RPMI8226 (cell line): ENCODE measurements around the gene LMNB1.
A peak's percentile ranks its signal among the peaks of the same experiment; 100 is the strongest.
"Not testable (repeated sequence)": the region's sequence is repeated elsewhere in the genome, so short reads cannot be mapped to it uniquely, and the experiment has no call there.

Source experiments
- DNase-seq: peaks from one replicate; pipeline ENCODE4 v3.0.0-alpha.2; 2015

The LMNB1 gene

GRCh38 chr5:126829098-126829497 is 52.2 kb downstream of the LMNB1 start:
- no peak for DNase-seq

DNA sequence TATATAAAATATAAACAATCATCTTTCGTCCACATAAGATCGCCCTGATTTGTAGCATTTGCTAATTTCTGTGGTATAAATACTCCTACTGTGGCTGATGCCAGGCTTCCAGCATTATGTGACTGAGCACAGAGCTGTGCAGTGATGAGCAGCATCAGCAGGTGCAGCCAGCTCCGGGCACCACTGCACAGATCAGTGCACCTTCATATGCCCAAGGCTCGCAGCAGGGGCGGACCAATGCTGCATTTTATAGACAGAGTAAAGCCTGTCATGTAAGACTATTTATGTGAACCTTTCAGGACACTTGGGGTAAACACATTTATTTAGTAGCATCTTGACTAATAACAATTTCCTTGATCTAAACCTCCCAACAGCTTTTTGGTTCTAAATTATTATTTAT is 53.1 kb downstream of the LMNB1 start:
- no peak for DNase-seq

- peak; percentile 20 for DNase-seq
These were observed 54.2 kb downstream of the LMNB1 start for GRCh38 chr5:126831156-126831555.

- DNase-seq = no peak
These were observed 59.8 kb downstream of the LMNB1 start for GRCh38 chr5:126836778-126837177.

DNA sequence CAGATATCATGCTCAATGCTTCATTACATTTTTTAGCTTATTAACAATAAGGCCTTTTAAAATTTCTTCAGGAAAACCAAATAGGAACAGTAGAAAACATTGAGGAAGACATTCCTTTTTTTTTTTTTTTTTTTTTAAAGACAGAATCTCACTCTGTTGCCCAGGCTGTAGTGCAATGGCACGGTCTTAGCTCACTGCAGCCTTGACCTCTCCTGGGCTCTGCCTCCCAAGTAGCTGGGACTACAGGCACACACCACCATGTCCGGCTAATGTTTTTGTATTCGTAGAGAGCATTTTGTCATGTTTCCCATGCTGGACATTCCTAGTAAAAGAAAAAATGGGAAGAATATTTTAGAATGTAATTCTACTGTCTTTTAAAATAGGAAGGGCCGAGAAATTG is 60.3 kb downstream of the LMNB1 start:
- DNase-seq = no peak

GRCh38 chr5:126837906-126838539 is 61.1 kb downstream of the LMNB1 start:
- no peak for DNase-seq

- DNase-seq = not testable (repeated sequence)
These were observed 62.5 kb downstream of the LMNB1 start for GRCh38 chr5:126839407-126839806.

GRCh38 chr5:126843375-126843774 is 66.4 kb downstream of the LMNB1 start:
- not testable (repeated sequence) for DNase-seq

DNA sequence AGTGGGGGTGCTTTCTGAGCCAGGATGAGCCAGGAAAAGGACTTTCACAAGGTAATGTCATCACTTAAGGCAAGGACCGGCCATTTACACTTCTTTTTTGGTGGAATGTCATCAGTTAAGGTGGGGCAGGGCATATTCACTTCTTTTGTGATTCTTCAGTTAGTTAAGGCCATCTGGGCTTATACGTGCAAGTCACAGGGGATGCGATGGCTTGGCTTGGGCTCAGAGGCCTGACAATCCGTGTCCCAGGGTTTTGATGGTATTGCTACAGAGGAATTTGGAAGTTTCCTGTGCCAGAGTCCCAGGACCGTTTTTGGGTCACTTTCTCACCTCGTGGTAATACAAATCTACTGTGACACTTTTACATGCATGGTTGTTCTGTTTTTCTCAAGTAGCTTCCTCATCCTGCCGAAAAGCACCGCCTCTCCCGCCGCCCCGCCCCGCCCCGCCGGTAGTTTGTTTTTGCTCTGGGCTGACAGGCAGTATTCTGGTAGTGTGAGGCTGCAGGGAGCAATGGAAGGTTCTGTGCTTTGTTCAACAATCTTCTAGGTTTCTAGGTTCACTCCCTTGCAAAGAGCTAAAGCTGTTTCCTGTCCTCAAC is 68.6 kb downstream of the LMNB1 start:
- DNase-seq = peak; percentile 45

DNA sequence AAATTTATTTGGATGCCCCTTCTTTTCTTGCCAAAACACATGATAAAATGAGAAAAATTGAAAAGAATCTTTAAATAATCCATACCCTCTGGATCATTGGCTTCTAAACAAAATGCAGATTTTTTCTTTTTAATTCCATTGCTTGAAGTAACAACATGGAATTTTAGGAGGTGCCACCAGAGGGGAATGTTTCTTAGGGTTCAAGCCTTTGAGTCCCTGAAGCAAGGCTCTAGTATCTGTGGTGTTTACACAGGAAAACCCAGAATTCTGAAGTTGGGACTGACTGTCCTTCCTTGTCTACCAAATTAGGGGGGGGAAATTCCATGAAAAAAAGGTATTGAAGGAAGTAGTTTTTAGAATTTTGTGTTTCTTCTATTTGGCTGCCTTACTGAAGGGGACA is 69.4 kb downstream of the LMNB1 start:
- no peak for DNase-seq

DNA sequence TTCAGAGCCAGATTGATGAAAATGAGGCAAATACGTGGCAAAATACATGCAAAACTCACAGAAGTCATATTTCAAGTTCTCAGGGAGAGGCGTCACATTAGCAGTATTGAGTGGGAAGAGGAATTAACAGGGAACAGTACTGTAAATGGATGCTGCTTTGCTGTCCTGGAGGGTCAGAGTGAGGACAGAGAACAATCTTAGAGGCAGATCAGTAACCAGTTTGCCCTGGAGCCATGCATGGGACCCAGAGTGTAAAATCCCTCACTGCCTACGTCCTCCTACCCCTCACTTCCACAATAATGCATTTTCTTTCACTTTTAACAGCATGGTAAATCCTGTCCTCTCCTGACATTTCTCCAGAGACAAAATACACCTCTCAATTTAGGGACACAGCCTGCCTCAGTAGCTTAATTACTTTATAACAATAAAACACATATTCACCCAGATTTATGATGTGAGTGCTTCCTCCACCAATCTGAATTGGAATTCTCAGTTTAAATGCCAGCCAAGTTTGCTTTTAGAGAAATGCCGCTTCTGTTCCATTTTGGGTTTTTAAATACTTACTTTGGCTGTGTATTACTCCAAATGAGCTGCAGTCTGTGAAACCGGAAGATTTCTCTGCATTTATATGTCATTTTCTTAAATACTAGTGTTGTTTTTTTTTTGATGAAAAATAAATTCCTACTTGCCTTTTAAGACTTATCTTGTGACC is 70.0 kb downstream of the LMNB1 start:
- DNase-seq = no peak

DNA sequence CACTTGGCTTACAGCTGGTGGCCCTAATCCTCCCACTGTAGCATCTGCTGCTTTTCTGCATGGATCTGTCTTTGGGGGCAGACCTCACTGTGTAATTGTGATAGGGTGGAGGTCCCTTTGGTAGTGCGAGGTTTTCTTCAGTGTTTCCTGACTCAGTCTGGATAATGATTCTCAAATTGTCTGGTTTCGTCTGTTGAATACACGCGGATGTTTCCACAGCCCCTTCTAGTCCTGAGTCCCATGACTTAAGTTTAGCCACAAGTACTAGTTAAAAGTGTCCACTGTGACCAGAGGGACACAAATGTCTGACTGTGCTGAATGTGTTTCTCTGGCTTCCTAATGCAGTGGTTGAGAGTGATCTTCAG is 70.5 kb downstream of the LMNB1 start:
- no peak for DNase-seq

- no peak for DNase-seq
These were observed 70.9 kb downstream of the LMNB1 start for GRCh38 chr5:126847826-126848251.

DNA sequence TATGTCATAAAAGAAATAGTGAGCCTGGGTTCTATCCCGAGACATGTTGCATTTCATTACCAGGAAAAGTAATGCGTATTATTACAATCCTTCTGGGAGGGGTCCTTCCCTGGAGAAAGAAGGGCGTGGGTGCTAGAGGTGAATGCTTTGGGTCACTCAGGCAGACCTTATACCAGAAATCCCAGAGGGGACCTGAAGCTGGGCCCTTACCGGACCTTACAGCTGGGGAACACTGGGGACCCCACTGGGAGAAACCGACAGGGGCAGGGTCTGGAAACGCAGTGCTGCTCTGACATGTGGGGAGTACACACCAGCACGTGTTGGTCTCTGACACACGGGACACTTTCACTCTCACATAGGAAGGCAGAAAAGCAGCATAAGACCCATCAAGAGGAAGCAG is 71.3 kb downstream of the LMNB1 start:
- no peak for DNase-seq

DNA sequence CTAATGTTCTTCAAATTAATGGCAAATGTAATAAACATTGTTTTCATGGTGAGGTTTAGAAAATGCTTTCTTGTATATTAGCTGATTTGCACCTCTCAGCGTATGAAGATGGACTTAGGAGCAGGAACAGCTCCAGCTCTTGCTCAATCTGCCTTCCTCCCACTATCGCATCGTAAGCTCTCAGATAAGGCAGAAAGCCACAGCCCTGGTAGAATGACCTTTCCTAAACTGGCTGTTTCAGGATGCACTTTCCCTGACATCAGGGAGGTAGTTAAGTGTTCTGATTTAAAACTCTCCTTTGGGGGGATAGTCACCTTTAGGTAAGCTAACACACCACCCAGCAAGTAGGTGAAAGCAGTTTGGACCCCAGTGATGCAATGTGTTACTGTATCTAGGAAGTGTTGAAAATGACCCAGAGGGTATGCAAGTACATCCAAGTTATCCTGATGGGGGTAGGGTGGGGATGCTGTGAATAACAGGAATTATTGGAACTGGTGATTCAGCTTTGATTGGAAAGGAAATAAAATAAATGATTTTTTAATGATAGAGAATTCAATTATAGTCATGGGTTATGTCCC is 72.3 kb downstream of the LMNB1 start:
- DNase-seq = no peak

GRCh38 chr5:126851501-126852011 is 74.6 kb downstream of the LMNB1 start:
- no peak for DNase-seq

- no peak for DNase-seq
These were observed 75.2 kb downstream of the LMNB1 start for GRCh38 chr5:126852091-126852571.

GRCh38 chr5:126852841-126853271 is 75.9 kb downstream of the LMNB1 start:
- DNase-seq = no peak

- not testable (repeated sequence) for DNase-seq
These were observed 76.8 kb downstream of the LMNB1 start for GRCh38 chr5:126853541-126854307.

- no peak for DNase-seq
These were observed 77.7 kb downstream of the LMNB1 start for GRCh38 chr5:126854526-126855110.

DNA sequence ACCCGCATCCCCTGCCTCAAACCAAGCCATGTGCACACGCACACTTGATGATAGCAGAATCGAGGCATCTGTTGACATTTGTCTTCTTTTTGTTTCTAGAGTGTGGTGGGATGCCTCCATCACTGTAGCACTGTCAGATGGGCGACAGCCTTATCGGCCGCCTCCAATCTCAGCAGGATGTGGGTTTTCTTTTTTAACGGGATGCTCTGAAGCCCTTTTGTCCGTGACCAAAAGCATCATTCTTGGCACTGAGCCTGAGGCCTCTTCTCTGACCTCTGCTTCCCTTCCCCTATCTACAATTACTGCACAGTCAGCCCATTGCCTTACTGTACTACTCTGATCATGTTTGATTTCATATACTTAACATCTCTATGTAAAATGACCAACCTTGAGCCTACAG is 78.3 kb downstream of the LMNB1 start:
- no peak for DNase-seq
